Left cardiac atrium (tissue), 4 donors: Measurements from ENCODE around the gene WHRN. TPM values are rescaled to one million over a fixed set of nuclear protein-coding genes. Genes with fewer than 3 reads are reported as not detected.

ENCODE experiments used
- ATAC-seq, 2 donors: fragments of 200-7000 bp; cut with Tn5 transposase; one replicate each; pipeline ENCODE4 v1.9.1; 2020; ENCODE audit warnings: mild to moderate bottlenecking in 2 of 2, moderate library complexity in 2 of 2
- DNase-seq: peaks from one replicate; pipeline ENCODE4 v3.0.0-alpha.2; 2020
- intact Hi-C, 2 donors: fragments of 100-400 bp; cut with DNase I; formaldehyde crosslinking; loops; one replicate each; pipeline versions ENCODE4 v1.14.1 to v1.15.1; 2022 to 2023
- total RNA-seq, 2 donors: library from RNA; stranded (reverse); fragmentation: NEBNext Ultra II Directional; extraction: Animal tissue kit (Norgen Biotek cat#: 25700); gene quantifications; one replicate each; pipeline ENCODE4 v1.2.1, GENCODE V29; 2021
- donor health status: DM: no; HTN: yes; CAD: no.
- donor health status: DM: no; HTN: yes; CAD: no; lungs with severe emphysema.
- donor health status: DM: yes; HTN: yes; CAD: no.
- donor health status: Dilated cardiomyopathy.

WHRN gene
- total RNA-seq, 2 donors from 2014 or later = 7.0 to 7.8 TPM

- ATAC-seq (peak in 1 of 2 donors; percentile 6), DNase-seq (no peak)
- intact Hi-C loops = no loop called here
These were observed 108.6 kb downstream of the WHRN start for GRCh38 chr9:114396558-114397218.

GRCh38 chr9:114395768-114396167 lies 109.5 kb downstream of the WHRN start:
- intact Hi-C loops = no loop called here
- DNase-seq (no peak), ATAC-seq (no peak)

GRCh38 chr9:114395334-114395617 lies 110.0 kb downstream of the WHRN start:
- no peak for ATAC-seq
- DNase-seq = no peak
- intact Hi-C loops = no loop called here

- intact Hi-C loops = no loop called here
These were observed 110.5 kb downstream of the WHRN start for GRCh38 chr9:114394523-114395333.

GRCh38 chr9:114392749-114393112 lies 112.5 kb downstream of the WHRN start:
- DNase-seq (no peak), ATAC-seq (no peak)
- intact Hi-C loops = no loop called here

More at GRCh38 chr9:114394523-114395333, 110.5 kb downstream of the WHRN start:
- no peak for ATAC-seq
- no peak for DNase-seq

- DNase-seq (no peak), ATAC-seq (no peak)
- intact Hi-C loops = no loop called here
These were observed 114.3 kb downstream of the WHRN start for GRCh38 chr9:114390952-114391351.

- DNase-seq = no peak
- intact Hi-C loops = no loop called here
- no peak for ATAC-seq
These were observed 115.5 kb downstream of the WHRN start for GRCh38 chr9:114389612-114390368.

- ATAC-seq (no peak), DNase-seq (no peak)
- intact Hi-C loops = no loop called here
These were observed 116.4 kb downstream of the WHRN start for GRCh38 chr9:114388764-114389375.

GRCh38 chr9:114388357-114388682 lies 117.0 kb downstream of the WHRN start:
- ATAC-seq (no peak), DNase-seq (no peak)
- intact Hi-C loops = no loop called here

GRCh38 chr9:114387680-114388356 lies 117.5 kb downstream of the WHRN start, which contains the start of gene AKNA:
Gene AKNA (minus strand): TSS chr9:114387982. CDS start chr9:114381333, 6,649 bp downstream.
- ATAC-seq = peak; percentile 69 to 79
- intact Hi-C loops = no loop called here
- DNase-seq = peak; percentile 84

- DNase-seq = no peak
- intact Hi-C loops = no loop called here
These were observed 118.2 kb downstream of the WHRN start for GRCh38 chr9:114386886-114387679.

GRCh38 chr9:114386361-114386885 lies 118.8 kb downstream of the WHRN start:
- intact Hi-C loops = no loop called here
- DNase-seq = no peak
- ATAC-seq = no peak

More at GRCh38 chr9:114386886-114387679, 118.2 kb downstream of the WHRN start:
- peak; percentile 27 to 30 for ATAC-seq

GRCh38 chr9:114385397-114386181 lies 119.7 kb downstream of the WHRN start:
- DNase-seq (peak; percentile 71), ATAC-seq (peak; percentile 45 to 55)
- intact Hi-C loops = no loop called here

- intact Hi-C loops = no loop called here
- ATAC-seq = no peak
- no peak for DNase-seq
These were observed 120.4 kb downstream of the WHRN start for GRCh38 chr9:114384836-114385396.

- ATAC-seq (no peak), DNase-seq (no peak)
- intact Hi-C loops = no loop called here
These were observed 120.9 kb downstream of the WHRN start for GRCh38 chr9:114384341-114384740.

- intact Hi-C loops = no loop called here
- DNase-seq = no peak
- peak; percentile 14 to 38 for ATAC-seq
These were observed 121.6 kb downstream of the WHRN start for GRCh38 chr9:114383521-114384231.
